ENCODE measurements around the gene ST6GALNAC3. TPM values are rescaled to one million over a fixed set of nuclear protein-coding genes. Genes with fewer than 3 reads are reported as not detected.

The ST6GALNAC3 gene
- total RNA-seq, 4 donors from 2014 or later, result 2.8 to 3.5 (median 3.4) TPM

DNA sequence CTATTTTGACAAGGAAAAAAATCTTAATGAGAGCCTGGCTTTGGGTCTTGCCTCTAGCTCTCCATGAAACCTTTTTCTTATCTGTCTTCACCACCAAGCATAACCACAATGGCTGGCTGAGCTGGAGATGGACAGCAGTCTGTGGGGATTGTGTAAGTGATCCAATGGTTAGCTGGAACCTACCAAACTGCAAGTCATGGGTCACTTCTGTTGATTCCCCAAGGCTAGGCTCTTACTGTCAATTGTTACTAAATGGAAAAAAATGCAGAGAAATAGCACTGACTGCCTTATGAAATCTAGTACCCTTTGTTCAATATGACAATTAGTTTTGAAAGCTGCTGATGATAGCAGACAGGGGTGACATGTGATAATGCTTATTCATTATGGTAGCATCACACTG is 359.0 kb downstream of the ST6GALNAC3 start:
- H3K27ac ChIP-seq, result no peak overlapping the region
- no peak overlapping the region for H3K4me3 ChIP-seq
- TF ChIP-seq CTCF (IDR thresholded peaks at IDR 0.05) (no peak), POLR2A (IDR thresholded peaks at IDR 0.05) (no peak)
- H3K4me1 ChIP-seq, result no peaks in the 10 kb centered on the region
- DNase-seq, result no peak
- H3K27me3 ChIP-seq, result no peaks in the 10 kb centered on the region
- no peaks in the 10 kb centered on the region for H3K9me3 ChIP-seq
- no peaks in the 10 kb centered on the region for H3K36me3 ChIP-seq

- H3K27me3 ChIP-seq, result no peaks in the 10 kb centered on the region
- H3K36me3 ChIP-seq, result no peaks in the 10 kb centered on the region
- H3K4me1 ChIP-seq, result no peaks in the 10 kb centered on the region
- no peak overlapping the region for H3K4me3 ChIP-seq
- H3K9me3 ChIP-seq, result no peaks in the 10 kb centered on the region
- no peak for DNase-seq
- no peak overlapping the region for H3K27ac ChIP-seq
- TF ChIP-seq POLR2A (IDR thresholded peaks at IDR 0.05), result no peak
- TF ChIP-seq CTCF (IDR thresholded peaks at IDR 0.05), result no peak
Observed at GRCh38 chr1:76443217-76443616, 368.7 kb downstream of the ST6GALNAC3 start.

DNA sequence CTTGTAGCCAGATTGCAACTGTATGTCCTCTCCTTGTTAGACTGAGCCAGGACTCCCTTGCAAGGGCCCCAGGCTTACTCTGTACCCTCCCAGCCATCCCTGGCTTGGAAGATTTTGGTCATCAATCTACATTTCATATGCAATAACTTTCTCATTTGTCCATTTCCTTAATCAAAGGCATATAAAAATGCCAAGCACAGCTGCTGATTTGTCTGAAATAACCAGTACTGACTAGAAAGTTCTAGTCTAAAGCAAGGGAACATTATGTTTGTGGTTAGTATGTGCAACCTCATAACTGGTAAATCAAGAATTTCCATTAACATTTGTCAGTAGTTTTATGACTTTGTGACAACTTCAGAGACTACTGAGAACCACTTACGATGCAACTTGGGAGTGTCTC is 370.2 kb downstream of the ST6GALNAC3 start:
- no peaks in the 10 kb centered on the region for H3K27me3 ChIP-seq
- no peaks in the 10 kb centered on the region for H3K4me1 ChIP-seq
- DNase-seq, result no peak
- no peak overlapping the region for H3K27ac ChIP-seq
- H3K9me3 ChIP-seq, result no peaks in the 10 kb centered on the region
- no peak overlapping the region for H3K4me3 ChIP-seq
- no peak for TF ChIP-seq CTCF (IDR thresholded peaks at IDR 0.05)
- no peak for TF ChIP-seq POLR2A (IDR thresholded peaks at IDR 0.05)
- H3K36me3 ChIP-seq, result no peaks in the 10 kb centered on the region

DNA sequence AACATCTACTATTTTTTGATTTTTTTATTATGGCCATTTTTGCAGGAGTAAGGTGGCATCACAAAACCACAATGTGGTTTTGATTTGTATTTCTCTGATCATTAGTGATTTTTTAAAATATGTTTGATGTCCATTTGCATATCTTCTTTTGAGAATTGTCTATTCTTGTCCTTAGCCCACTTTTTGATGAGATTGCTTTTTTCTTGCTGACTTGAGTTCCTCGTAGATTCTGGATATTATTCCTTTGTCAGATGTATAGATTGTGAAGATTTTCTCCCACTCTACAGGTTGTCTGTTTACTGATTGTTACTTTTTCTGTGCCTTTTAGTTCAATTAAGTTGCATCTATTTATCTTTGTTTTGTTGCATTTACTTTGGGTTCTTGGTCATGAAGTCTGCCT is 375.7 kb downstream of the ST6GALNAC3 start:
- DNase-seq, result no peak
- Histone ChIP-seq H3K27ac (no peak overlapping the region), H3K27me3 (no peaks in the 10 kb centered on the region), H3K9me3 (peaks cover 0 to 6% (median 0%) of the 10 kb centered on the region in 4 donors), H3K4me3 (no peak overlapping the region), H3K36me3 (no peaks in the 10 kb centered on the region), H3K4me1 (no peaks in the 10 kb centered on the region)
- TF ChIP-seq POLR2A (IDR thresholded peaks at IDR 0.05) (no peak), CTCF (IDR thresholded peaks at IDR 0.05) (no peak)

- Histone ChIP-seq H3K27ac (no peak overlapping the region), H3K27me3 (no peaks in the 10 kb centered on the region), H3K4me1 (no peaks in the 10 kb centered on the region), H3K9me3 (no peaks in the 10 kb centered on the region), H3K36me3 (no peaks in the 10 kb centered on the region), H3K4me3 (no peak overlapping the region)
- DNase-seq, result no peak
- TF ChIP-seq POLR2A (IDR thresholded peaks at IDR 0.05), result no peak
- TF ChIP-seq CTCF (IDR thresholded peaks at IDR 0.05), result no peak
Observed at GRCh38 chr1:76463278-76463677, 388.7 kb downstream of the ST6GALNAC3 start.

DNA sequence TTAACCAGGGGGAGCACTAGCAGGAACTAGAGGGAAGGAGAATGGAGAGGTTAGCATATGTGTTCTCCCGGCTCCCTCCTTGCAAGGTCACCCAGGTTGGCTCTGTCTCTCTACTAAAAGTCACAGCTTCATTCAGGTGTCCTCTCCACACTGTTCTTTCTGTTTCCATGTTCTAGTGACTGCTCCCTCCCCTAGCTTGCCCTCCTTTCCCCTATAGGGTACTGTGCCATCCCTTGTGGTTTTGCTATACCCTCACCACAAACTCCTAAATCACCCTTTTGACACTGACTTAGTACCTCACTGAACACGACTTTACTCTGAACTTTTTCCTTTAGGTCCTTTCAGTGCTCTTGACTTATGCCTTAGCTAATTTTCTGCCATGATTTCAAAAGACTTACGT is 389.3 kb downstream of the ST6GALNAC3 start:
- no peak for TF ChIP-seq POLR2A (IDR thresholded peaks at IDR 0.05)
- TF ChIP-seq CTCF (IDR thresholded peaks at IDR 0.05), result no peak
- H3K4me3 ChIP-seq, result no peak overlapping the region
- no peaks in the 10 kb centered on the region for H3K4me1 ChIP-seq
- no peak for DNase-seq
- H3K27ac ChIP-seq, result no peak overlapping the region
- H3K36me3 ChIP-seq, result no peaks in the 10 kb centered on the region
- no peaks in the 10 kb centered on the region for H3K27me3 ChIP-seq
- no peaks in the 10 kb centered on the region for H3K9me3 ChIP-seq
